H1 (cell line): Measurements from ENCODE around the gene C17orf114.

ENCODE experiments used
- CTCF ChIA-PET: fragments of 300-600 bp; sonication (Branson Sonifier 250); formaldehyde crosslinking; loops from one replicate; lab custom pipeline; 2021; ENCODE audit not compliant: partially characterized antibody; lab: Charles Lee
- POLR2A ChIA-PET: fragments of 300-600 bp; sonication (Branson Sonifier 250); formaldehyde crosslinking; loops from one replicate; lab custom pipeline; 2021; ENCODE audit warnings: inconsistent platforms; ENCODE audit not compliant: partially characterized antibody; lab: Charles Lee
- DNase-seq, 2 experiments: peaks; one replicate each; pipeline versions ENCODE4 v3.0.0 to v3.0.0-alpha.2; 2010 to 2022; ENCODE audit warnings: low spot score in 2 of 2, low read depth in 1 of 2, mixed read lengths in 1 of 2
- FAIRE-seq: peaks from 2 replicates; lab custom pipeline; 2011; peaks lifted over from hg19 to GRCh38; lab: Jason Lieb, UNC
- H2AFZ ChIP-seq: 2 replicates; pipeline ENCODE4 v1.8.1; 2012; ENCODE audit warnings: low read length, inconsistent platforms
- H2AK5ac ChIP-seq: 2 replicates; pipeline ENCODE4 v1.6.1; 2013; ENCODE audit warnings: low read depth, low read length
- H2BK120ac ChIP-seq: replicated peaks from 2 replicates; pipeline ENCODE3; 2013; ENCODE audit warnings: low read depth, low read length, inconsistent platforms
- H2BK12ac ChIP-seq: 2 replicates; pipeline ENCODE4 v1.6.1; 2013; ENCODE audit warnings: low read depth, low read length
- H2BK15ac ChIP-seq: 2 replicates; pipeline ENCODE4 v1.6.1; 2013; ENCODE audit warnings: low read length
- H2BK20ac ChIP-seq: 2 replicates; pipeline ENCODE4 v1.6.1; 2013; ENCODE audit warnings: low read length
- H2BK5ac ChIP-seq: 2 replicates; pipeline ENCODE4 v1.6.1; 2013; ENCODE audit warnings: low read depth, low read length
- H3K14ac ChIP-seq: 2 replicates; pipeline ENCODE4 v1.6.1; 2013; ENCODE audit warnings: inconsistent platforms; ENCODE audit not compliant: insufficient read length
- H3K18ac ChIP-seq: 2 replicates; pipeline ENCODE4 v1.6.1; 2013; ENCODE audit warnings: low read length; ENCODE audit errors: extremely low read depth
- H3K23ac ChIP-seq: 2 replicates; pipeline ENCODE4 v1.6.1; 2013; ENCODE audit warnings: inconsistent platforms; ENCODE audit not compliant: insufficient read length
- H3K23me2 ChIP-seq: 2 replicates; pipeline ENCODE4 v1.6.1; 2013; ENCODE audit warnings: low read depth, low read length
- H3K27ac ChIP-seq: 2 replicates; pipeline ENCODE4 v1.6.1; 2011; ENCODE audit warnings: low read depth, low read length, inconsistent platforms
- H3K27me3 ChIP-seq, 4 experiments: replicated peaks in 1 of 4; 1 replicate in 1 of 4; 2 replicates in 3 of 4; pipeline versions ENCODE4 v1.6.1 to v1.8.1; 2011 to 2013; ENCODE audit warnings: low read length in 3 of 4, mild to moderate bottlenecking in 3 of 4, inconsistent platforms in 2 of 4, mixed read lengths in 2 of 4, moderate library complexity in 1 of 4; ENCODE audit not compliant: control insufficient read depth in 3 of 4, insufficient read depth in 3 of 4; ENCODE audit errors: extremely low read depth in 1 of 4
- H3K36me3 ChIP-seq, 4 experiments: 2 replicates each; pipeline versions ENCODE4 v1.6.1 to v1.8.1; 2011 to 2013; ENCODE audit warnings: mild to moderate bottlenecking in 4 of 4, low read length in 3 of 4, moderate library complexity in 2 of 4, control low read depth in 1 of 4, inconsistent platforms in 1 of 4; ENCODE audit not compliant: insufficient read depth in 4 of 4, control insufficient read depth in 2 of 4
- H3K4ac ChIP-seq: replicated peaks from 2 replicates; pipeline ENCODE3; 2013; ENCODE audit warnings: low read length, low read depth, mixed read lengths, inconsistent platforms; ENCODE audit not compliant: insufficient read length
- H3K4me1 ChIP-seq, 4 experiments: replicated peaks in 1 of 4; 1 replicate in 1 of 4; 2 replicates in 3 of 4; pipeline versions ENCODE4 v1.6.1 to v1.8.1; 2011 to 2013; ENCODE audit warnings: low read length in 3 of 4, inconsistent platforms in 2 of 4, mixed read lengths in 1 of 4; ENCODE audit not compliant: insufficient read depth in 4 of 4, control insufficient read depth in 3 of 4
- H3K4me2 ChIP-seq, 2 experiments: 2 replicates each; pipeline versions ENCODE4 v1.6.1 to v1.8.1; 2011 to 2013; ENCODE audit warnings: low read depth in 2 of 2, low read length in 2 of 2, control low read depth in 1 of 2, inconsistent platforms in 1 of 2, mild to moderate bottlenecking in 1 of 2; ENCODE audit not compliant: insufficient read depth in 1 of 2
- H3K4me3 ChIP-seq, 4 experiments: fragments of 200-600, 300-600 bp in 1 of 4; sonication (generic), shearing (Covaris generic), sonication (Bioruptor Twin) in 1 of 4; 2 replicates each; pipeline versions ENCODE4 v1.5.1 to v1.8.1; 2011 to 2016; ENCODE audit warnings: low read length in 4 of 4, low read depth in 3 of 4, control low read depth in 2 of 4, inconsistent platforms in 2 of 4, mild to moderate bottlenecking in 2 of 4, mixed read lengths in 1 of 4, moderate library complexity in 1 of 4; ENCODE audit not compliant: insufficient read depth in 2 of 4; ENCODE audit errors: extremely low read depth in 1 of 4
- H3K56ac ChIP-seq: replicated peaks from 2 replicates; pipeline ENCODE3; 2013; ENCODE audit warnings: low read depth, mild to moderate bottlenecking, mixed read lengths, low read length, inconsistent platforms; ENCODE audit not compliant: insufficient read length
- H3K79me1 ChIP-seq: 2 replicates; pipeline ENCODE4 v1.6.1; 2013; ENCODE audit warnings: low read depth, low read length, control low read depth
- H3K79me2 ChIP-seq, 2 experiments: 2 replicates each; pipeline versions ENCODE4 v1.6.1 to v1.8.1; 2012 to 2013; ENCODE audit warnings: low read length in 2 of 2, mild to moderate bottlenecking in 2 of 2, inconsistent platforms in 1 of 2; ENCODE audit not compliant: insufficient read depth in 2 of 2, control insufficient read depth in 1 of 2
- H3K9ac ChIP-seq, 4 experiments: replicated peaks in 1 of 4; 1 replicate in 1 of 4; 2 replicates in 3 of 4; pipeline versions ENCODE4 v1.6.1 to v1.8.1; 2011 to 2013; ENCODE audit warnings: low read depth in 3 of 4, low read length in 3 of 4, control low read depth in 2 of 4, mild to moderate bottlenecking in 2 of 4, moderate library complexity in 2 of 4, inconsistent platforms in 1 of 4; ENCODE audit errors: extremely low read depth in 1 of 4
- H3K9me3 ChIP-seq, 2 experiments: 2 replicates each; pipeline versions ENCODE4 v1.6.1 to v1.8.1; 2012 to 2013; ENCODE audit warnings: mild to moderate bottlenecking in 2 of 2, moderate library complexity in 2 of 2, control low read depth in 1 of 2, inconsistent platforms in 1 of 2, low read depth in 1 of 2, low read length in 1 of 2, mixed read lengths in 1 of 2; ENCODE audit not compliant: insufficient read depth in 2 of 2
- H4K20me1 ChIP-seq, 2 experiments: replicated peaks in 1 of 2; 2 replicates each; pipeline versions ENCODE3 to v1.8.1; 2011 to 2013; ENCODE audit warnings: inconsistent platforms in 2 of 2, low read length in 2 of 2, mild to moderate bottlenecking in 1 of 2; ENCODE audit not compliant: insufficient read depth in 2 of 2, control insufficient read depth in 1 of 2
- H4K5ac ChIP-seq: 2 replicates; pipeline ENCODE4 v1.6.1; 2013; ENCODE audit warnings: low read length, low read depth, mixed read lengths, inconsistent platforms; ENCODE audit not compliant: insufficient read length
- H4K8ac ChIP-seq: 2 replicates; pipeline ENCODE4 v1.8.0; 2013; ENCODE audit warnings: mild to moderate bottlenecking, moderate library complexity, low read length, inconsistent platforms; ENCODE audit not compliant: insufficient read depth; ENCODE audit errors: extremely low read depth
- H4K91ac ChIP-seq: replicated peaks from 2 replicates; pipeline ENCODE3; 2013; ENCODE audit warnings: low read length, mixed read lengths, inconsistent platforms; ENCODE audit not compliant: insufficient read length
- NRF1 ChIP-seq: IDR thresholded peaks from 2 replicates; pipeline ENCODE4 v1.6.1; 2011; ENCODE audit warnings: mild to moderate bottlenecking, low read depth, low read length, improper control_type of control experiment
- POLR2A ChIP-seq, 2 experiments: IDR thresholded peaks; 1 replicate in 1 of 2; 2 replicates in 1 of 2; pipeline ENCODE4 v1.6.1; 2011; ENCODE audit warnings: low read depth in 2 of 2, low read length in 2 of 2, mild to moderate bottlenecking in 2 of 2; ENCODE audit errors: control extremely low read depth in 1 of 2
- POLR2AphosphoS5 ChIP-seq: IDR thresholded peaks from 2 replicates; pipeline ENCODE4 v1.6.1; 2011; ENCODE audit warnings: low read depth, low read length
- SIRT6 ChIP-seq: IDR thresholded peaks from one replicate; pipeline ENCODE4 v1.7.1; 2012; ENCODE audit warnings: low read length, inconsistent platforms
- SUZ12 ChIP-seq: fragments of 200-600 bp; sonication (generic); IDR thresholded peaks from 2 replicates; pipeline ENCODE4 v1.6.1; 2012; ENCODE audit warnings: mild to moderate bottlenecking, inconsistent platforms, low read length, moderate library complexity, mixed read lengths
- TCF12 ChIP-seq: IDR thresholded peaks from 2 replicates; pipeline ENCODE4 v1.6.1; 2011; ENCODE audit warnings: low read depth, mild to moderate bottlenecking, low read length
- ZNF274 ChIP-seq: IDR thresholded peaks from 2 replicates; pipeline ENCODE4 v1.7.0; 2012; ENCODE audit warnings: low read length, borderline replicate concordance; ENCODE audit errors: extremely low read depth
- WGBS, 2 experiments: shearing (Covaris generic) in 1 of 2; methylation state at CpG; one replicate each; pipeline versions ENCODE4 v1.1.6 to v1.1.7; 2013 to 2015; ENCODE audit warnings: low lambda C conversion rate in 2 of 2, mixed read lengths in 2 of 2, inconsistent platforms in 1 of 2, low coverage in 1 of 2, missing lambda C conversion rate in 1 of 2; ENCODE audit not compliant: insufficient replicate concordance in 2 of 2, insufficient coverage in 1 of 2, insufficient read length in 1 of 2; ENCODE audit errors: extremely low coverage in 1 of 2, missing lambda C conversion rate in 1 of 2; 5-methylcytosine and 5-hydroxymethylcytosine counted together
- TF ChIP-seq, protein P1 (sequence below), 3 experiments: IDR thresholded peaks; 1 replicate in 2 of 3; 2 replicates in 1 of 3; pipeline versions ENCODE4 v1.5.1 to v1.6.1; 2011; ENCODE audit warnings: low read length in 3 of 3, mild to moderate bottlenecking in 3 of 3, inconsistent platforms in 2 of 3, low read depth in 1 of 3, moderate library complexity in 1 of 3; ENCODE audit not compliant: insufficient read depth in 1 of 3; ENCODE audit errors: control extremely low read depth in 1 of 3

The C17orf114 gene

GRCh38 chr17:4833178-4833940, 31.2 kb upstream of the C17orf114 start, which contains the start of gene MINK1:
MINK1 (plus strand) TSS chr17:4833340; CDS start chr17:4833584, 244 bp downstream.
- no peak within 1 kb of the TSS for H2BK15ac ChIP-seq
- peak within 1 kb of the TSS; percentile 75 for H4K91ac ChIP-seq
- H3K9me3 ChIP-seq: no peaks in the 10 kb centered on the region
- H3K23ac ChIP-seq: no peak within 1 kb of the TSS
- WGBS, 2 experiments: 1% methylated on average over 34 of the region's 91 CpGs; no CpG with 5 or more reads in 1 of the 2 experiments
- peaks cover 0 to 7% (median under 1%) of the 10 kb centered on the region in 4 experiments; a peak in 1 of 8 replicates for H3K36me3 ChIP-seq
- H4K8ac ChIP-seq: peak within 1 kb of the TSS; percentile 91
- peaks cover 6% of the 10 kb centered on the region for H3K23me2 ChIP-seq
- ChIA-PET POLR2A (interaction anchor here (0.8 to 1.4 kb wide), 7 partner anchors 11 to 124 kb away, joined by 3 to 4 read pairs (median 3); partner anchors contain the start of genes PFN1 and PLD2), CTCF (interaction anchor here (0.9 to 1.9 kb wide), 7 partner anchors 8 to 49 kb away, joined by 3 to 5 read pairs (median 3); no protein-coding TSS in a partner anchor)
- FAIRE-seq: no peak
- H3K18ac ChIP-seq: peak within 1 kb of the TSS; percentile 71
- H3K4me3 ChIP-seq: peak within 1 kb of the TSS; percentile 64 to 85 (median 72)
- peak within 1 kb of the TSS; percentile 89 to 99 for H3K4me2 ChIP-seq
- DNase-seq: peak; percentile 64 to 84
- peak within 1 kb of the TSS; percentile 61 for H2BK5ac ChIP-seq
- H3K79me1 ChIP-seq: peaks cover 4% of the 10 kb centered on the region
- H2BK12ac ChIP-seq: peak within 1 kb of the TSS; percentile 78; the same call in 1 of the 2 replicates
- peaks cover 0 to 4% of the 10 kb centered on the region in 2 experiments for H4K20me1 ChIP-seq
- H3K56ac ChIP-seq: peak within 1 kb of the TSS; percentile 82
- H3K27me3 ChIP-seq: no peaks in the 10 kb centered on the region
- peak within 1 kb of the TSS; percentile 69 for H3K4ac ChIP-seq
- no peak within 1 kb of the TSS for H2AK5ac ChIP-seq
- H3K4me1 ChIP-seq: peaks cover 0 to 7% (median 6%) of the 10 kb centered on the region in 4 experiments; a peak in 5 of 7 replicates
- peaks cover 0 to 45% of the 10 kb centered on the region in 2 experiments; a peak in 3 of 4 replicates for H3K79me2 ChIP-seq
- no peak within 1 kb of the TSS for H2BK120ac ChIP-seq
- peak within 1 kb of the TSS; percentile 83 for H4K5ac ChIP-seq
- no peak within 1 kb of the TSS for H2BK20ac ChIP-seq
- H3K9ac ChIP-seq: peak within 1 kb of the TSS in 3 of 4 experiments; percentile 45 to 64 (median 56); a peak in 6 of 7 replicates
- H3K14ac ChIP-seq: no peak within 1 kb of the TSS
- no peak within 1 kb of the TSS; the same call in 1 of the 2 replicates for H2AFZ ChIP-seq
- no peak within 1 kb of the TSS for H3K27ac ChIP-seq
- TF ChIP-seq ZNF274 (no peak), NRF1 (peak; percentile 89), POLR2AphosphoS5 (no peak), TCF12 (no peak), SUZ12 (peak; percentile 53; the same call in 1 of the 2 replicates), POLR2A (IDR thresholded peaks at IDR 0.05; ENCODE audit: control extremely low read depth in 1 of 2, low read depth in 2 of 2, low read length in 2 of 2) (peak in 1 of 2 experiments; percentile 61; a peak in 2 of 3 replicates), SIRT6 (no peak)
- TF ChIP-seq, protein P1, sequence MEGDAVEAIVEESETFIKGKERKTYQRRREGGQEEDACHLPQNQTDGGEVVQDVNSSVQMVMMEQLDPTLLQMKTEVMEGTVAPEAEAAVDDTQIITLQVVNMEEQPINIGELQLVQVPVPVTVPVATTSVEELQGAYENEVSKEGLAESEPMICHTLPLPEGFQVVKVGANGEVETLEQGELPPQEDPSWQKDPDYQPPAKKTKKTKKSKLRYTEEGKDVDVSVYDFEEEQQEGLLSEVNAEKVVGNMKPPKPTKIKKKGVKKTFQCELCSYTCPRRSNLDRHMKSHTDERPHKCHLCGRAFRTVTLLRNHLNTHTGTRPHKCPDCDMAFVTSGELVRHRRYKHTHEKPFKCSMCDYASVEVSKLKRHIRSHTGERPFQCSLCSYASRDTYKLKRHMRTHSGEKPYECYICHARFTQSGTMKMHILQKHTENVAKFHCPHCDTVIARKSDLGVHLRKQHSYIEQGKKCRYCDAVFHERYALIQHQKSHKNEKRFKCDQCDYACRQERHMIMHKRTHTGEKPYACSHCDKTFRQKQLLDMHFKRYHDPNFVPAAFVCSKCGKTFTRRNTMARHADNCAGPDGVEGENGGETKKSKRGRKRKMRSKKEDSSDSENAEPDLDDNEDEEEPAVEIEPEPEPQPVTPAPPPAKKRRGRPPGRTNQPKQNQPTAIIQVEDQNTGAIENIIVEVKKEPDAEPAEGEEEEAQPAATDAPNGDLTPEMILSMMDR (IDR thresholded peaks at IDR 0.05; ENCODE audit: control extremely low read depth in 1 of 3, insufficient read depth in 1 of 3, low read depth in 1 of 3, low read length in 3 of 3): 0 out of 4 replicates have a peak, but pooled peaks of 1 of the 3 experiments have one; percentile 5
